ENCODE results near the gene RBM7. TPM values are rescaled to one million over a fixed set of nuclear protein-coding genes. Genes with fewer than 3 reads are reported as not detected.

Gene RBM7
- total and polyA plus RNA-seq, 2 donors from 2014 or later = 14.6 to 27.8 TPM

DNA sequence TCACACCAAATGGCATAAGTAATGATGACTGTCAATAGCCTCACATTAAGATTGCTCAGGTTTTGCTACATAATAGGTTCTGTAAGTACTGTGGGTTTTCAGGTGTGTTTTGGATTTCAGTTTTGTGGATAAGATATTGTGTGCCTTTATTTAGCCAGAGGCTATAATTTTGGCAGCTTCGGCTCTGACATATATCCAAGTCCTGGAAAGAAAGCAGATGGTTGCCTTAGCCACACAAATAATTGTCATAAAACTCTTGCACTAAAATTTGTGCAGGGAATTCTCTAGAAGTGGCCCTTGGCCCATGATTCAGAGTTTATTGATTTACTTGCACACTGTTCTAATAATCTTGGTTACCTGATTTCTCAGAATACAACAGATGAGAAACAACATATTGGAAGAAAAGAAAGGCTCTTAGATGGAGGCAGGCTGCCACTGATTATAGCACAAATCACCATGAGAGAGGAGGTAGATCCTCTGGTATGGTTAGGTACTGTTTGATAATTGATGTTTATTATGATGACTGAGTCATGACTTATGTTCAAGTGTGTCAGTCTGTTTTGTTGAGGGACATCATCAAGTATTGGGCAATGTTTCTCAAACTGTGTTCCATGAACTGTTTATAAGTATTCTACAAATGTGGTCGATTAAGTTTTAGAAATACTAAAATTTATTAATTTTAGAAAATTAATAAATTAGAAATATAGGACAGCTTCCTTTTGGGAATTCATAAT, 48.5 kb downstream of the RBM7 start:
- FAIRE-seq = no peak
- Histone ChIP-seq H3K4me3 (ENCODE audit: low read length in 3 of 3) (no peak overlapping the region), H3K4me1 (ENCODE audit: control insufficient read depth in 2 of 3, insufficient read depth in 2 of 3, low read depth in 1 of 3, low read length in 3 of 3) (peaks cover 0 to 4% (median 4%) of the 10 kb centered on the region in 3 donors), H3K27ac (ENCODE audit: low read depth in 2 of 2, low read length in 2 of 2) (no peak overlapping the region), H3K27me3 (ENCODE audit: control insufficient read depth, insufficient read depth, low read length) (no peaks in the 10 kb centered on the region), H3K9me3 (ENCODE audit: control insufficient read depth in 2 of 3, insufficient read depth in 1 of 3, low read length in 3 of 3) (no peaks in the 10 kb centered on the region), H3K9ac (ENCODE audit: low read length in 3 of 3) (no peak overlapping the region), H3K36me3 (ENCODE audit: control insufficient read depth in 2 of 3, insufficient read depth in 3 of 3, low read length in 3 of 3) (peaks cover 0 to 20% (median 6%) of the 10 kb centered on the region in 3 donors)
- DNase-seq = no peak
- TF ChIP-seq, protein P1, sequence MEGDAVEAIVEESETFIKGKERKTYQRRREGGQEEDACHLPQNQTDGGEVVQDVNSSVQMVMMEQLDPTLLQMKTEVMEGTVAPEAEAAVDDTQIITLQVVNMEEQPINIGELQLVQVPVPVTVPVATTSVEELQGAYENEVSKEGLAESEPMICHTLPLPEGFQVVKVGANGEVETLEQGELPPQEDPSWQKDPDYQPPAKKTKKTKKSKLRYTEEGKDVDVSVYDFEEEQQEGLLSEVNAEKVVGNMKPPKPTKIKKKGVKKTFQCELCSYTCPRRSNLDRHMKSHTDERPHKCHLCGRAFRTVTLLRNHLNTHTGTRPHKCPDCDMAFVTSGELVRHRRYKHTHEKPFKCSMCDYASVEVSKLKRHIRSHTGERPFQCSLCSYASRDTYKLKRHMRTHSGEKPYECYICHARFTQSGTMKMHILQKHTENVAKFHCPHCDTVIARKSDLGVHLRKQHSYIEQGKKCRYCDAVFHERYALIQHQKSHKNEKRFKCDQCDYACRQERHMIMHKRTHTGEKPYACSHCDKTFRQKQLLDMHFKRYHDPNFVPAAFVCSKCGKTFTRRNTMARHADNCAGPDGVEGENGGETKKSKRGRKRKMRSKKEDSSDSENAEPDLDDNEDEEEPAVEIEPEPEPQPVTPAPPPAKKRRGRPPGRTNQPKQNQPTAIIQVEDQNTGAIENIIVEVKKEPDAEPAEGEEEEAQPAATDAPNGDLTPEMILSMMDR (IDR thresholded peaks at IDR 0.05; ENCODE audit: borderline replicate concordance, extremely low read depth, insufficient read depth) = no peak
- intact Hi-C loops (cut with DNase I) = no loop called here

DNA sequence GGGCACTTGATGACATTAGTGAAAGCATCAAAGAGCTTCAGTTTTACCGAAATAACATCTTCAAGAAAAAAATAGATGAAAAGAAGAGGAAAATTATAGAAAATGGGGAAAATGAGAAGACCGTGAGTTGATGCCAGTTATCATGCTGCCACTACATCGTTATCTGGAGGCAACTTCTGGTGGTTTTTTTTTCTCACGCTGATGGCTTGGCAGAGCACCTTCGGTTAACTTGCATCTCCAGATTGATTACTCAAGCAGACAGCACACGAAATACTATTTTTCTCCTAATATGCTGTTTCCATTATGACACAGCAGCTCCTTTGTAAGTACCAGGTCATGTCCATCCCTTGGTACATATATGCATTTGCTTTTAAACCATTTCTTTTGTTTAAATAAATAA, 49.4 kb downstream of the RBM7 start:
- intact Hi-C loops (cut with DNase I) = no loop called here
- Histone ChIP-seq H3K27me3 (ENCODE audit: control insufficient read depth, insufficient read depth, low read length) (no peaks in the 10 kb centered on the region), H3K9me3 (ENCODE audit: control insufficient read depth in 2 of 3, insufficient read depth in 1 of 3, low read length in 3 of 3) (no peaks in the 10 kb centered on the region), H3K36me3 (ENCODE audit: control insufficient read depth in 2 of 3, insufficient read depth in 3 of 3, low read length in 3 of 3) (peaks cover 0 to 20% (median 6%) of the 10 kb centered on the region in 3 donors), H3K4me3 (ENCODE audit: low read length in 3 of 3) (no peak overlapping the region), H3K4me1 (ENCODE audit: control insufficient read depth in 2 of 3, insufficient read depth in 2 of 3, low read depth in 1 of 3, low read length in 3 of 3) (peaks cover 0 to 4% (median 2%) of the 10 kb centered on the region in 3 donors), H3K9ac (ENCODE audit: low read length in 3 of 3) (no peak overlapping the region), H3K27ac (ENCODE audit: low read depth in 2 of 2, low read length in 2 of 2) (no peak overlapping the region)
- DNase-seq = no peak
- FAIRE-seq = no peak
- TF ChIP-seq, protein P1 (IDR thresholded peaks at IDR 0.05; ENCODE audit: borderline replicate concordance, extremely low read depth, insufficient read depth) = no peak

GRCh38 chr11:114452399-114452798, 51.9 kb downstream of the RBM7 start:
- Histone ChIP-seq H3K4me3 (ENCODE audit: low read length in 3 of 3) (no peak overlapping the region), H3K36me3 (ENCODE audit: control insufficient read depth in 2 of 3, insufficient read depth in 3 of 3, low read length in 3 of 3) (peaks cover 0 to 20% (median 3%) of the 10 kb centered on the region in 3 donors), H3K27me3 (ENCODE audit: control insufficient read depth, insufficient read depth, low read length) (no peaks in the 10 kb centered on the region), H3K4me1 (ENCODE audit: control insufficient read depth in 2 of 3, insufficient read depth in 2 of 3, low read depth in 1 of 3, low read length in 3 of 3) (peaks cover 0 to 4% (median 2%) of the 10 kb centered on the region in 3 donors), H3K9me3 (ENCODE audit: control insufficient read depth in 2 of 3, insufficient read depth in 1 of 3, low read length in 3 of 3) (no peaks in the 10 kb centered on the region), H3K27ac (ENCODE audit: low read depth in 2 of 2, low read length in 2 of 2) (no peak overlapping the region), H3K9ac (ENCODE audit: low read length in 3 of 3) (no peak overlapping the region)
- FAIRE-seq = no peak
- intact Hi-C loops (cut with DNase I) = no loop called here
- no peak for DNase-seq
- TF ChIP-seq, protein P1 (IDR thresholded peaks at IDR 0.05; ENCODE audit: borderline replicate concordance, extremely low read depth, insufficient read depth) = no peak

Other genes starting within 250 kb of the RBM7 start
- 1,451 TPM for gene NNMT, start 104.3 kb upstream of the RBM7 start, total RNA-seq
- 91.9 TPM for gene NNMT, start 104.3 kb upstream of the RBM7 start, polyA plus RNA-seq (ENCODE audit: insufficient read depth, low read depth, low replicate concordance)
- 12.3 TPM for gene C11orf71, start 155 bp upstream of the RBM7 start, total RNA-seq
- gene C11orf71, start 155 bp upstream of the RBM7 start, polyA plus RNA-seq (ENCODE audit: insufficient read depth, low read depth, low replicate concordance) = 21.2 TPM
- gene REXO2, start 38.8 kb downstream of the RBM7 start, total RNA-seq = 66.4 TPM
- gene REXO2, start 38.8 kb downstream of the RBM7 start, polyA plus RNA-seq (ENCODE audit: insufficient read depth, low read depth, low replicate concordance) = 156 TPM
- gene NXPE1, start 159.2 kb downstream of the RBM7 start, total RNA-seq = 0.25 TPM
- gene NXPE1, start 159.2 kb downstream of the RBM7 start, polyA plus RNA-seq (ENCODE audit: insufficient read depth, low read depth, low replicate concordance) = not detected
- 0.63 TPM for gene NXPE4, start 195.1 kb downstream of the RBM7 start, total RNA-seq
- 0.34 TPM for gene NXPE4, start 195.1 kb downstream of the RBM7 start, polyA plus RNA-seq (ENCODE audit: insufficient read depth, low read depth, low replicate concordance)

All from kidney (tissue), 14 donors.